IPS-11a (cell line): ENCODE data around the gene NTNG1.
"Not testable (repeated sequence)": the region's sequence is repeated elsewhere in the genome, so short reads cannot be mapped to it uniquely, and the experiment has no call there.

Experiments used
- H3K4me3 ChIP-seq: one replicate; pipeline ENCODE4 v1.5.1; 2013; ENCODE audit warnings: low read depth, low read length, control low read depth

The NTNG1 gene

GRCh38 chr1:107195476-107195875 is 54.6 kb downstream of the NTNG1 start:
- no peak overlapping the region for H3K4me3 ChIP-seq

GRCh38 chr1:107196973-107197562 is 56.2 kb downstream of the NTNG1 start:
- H3K4me3 ChIP-seq: no peak overlapping the region

- no peak overlapping the region for H3K4me3 ChIP-seq
These were observed 57.7 kb downstream of the NTNG1 start for GRCh38 chr1:107198561-107198960.

- no peak overlapping the region for H3K4me3 ChIP-seq
These were observed 59.8 kb downstream of the NTNG1 start for GRCh38 chr1:107200631-107201030.

- H3K4me3 ChIP-seq: no peak overlapping the region
These were observed 61.2 kb downstream of the NTNG1 start for GRCh38 chr1:107202007-107202406.

GRCh38 chr1:107213225-107213624 is 72.4 kb downstream of the NTNG1 start:
- no peak overlapping the region for H3K4me3 ChIP-seq

GRCh38 chr1:107220036-107220435 is 79.2 kb downstream of the NTNG1 start:
- no peak overlapping the region for H3K4me3 ChIP-seq

GRCh38 chr1:107225706-107226105 is 84.9 kb downstream of the NTNG1 start:
- H3K4me3 ChIP-seq: no peak overlapping the region

GRCh38 chr1:107228704-107229371 is 88.0 kb downstream of the NTNG1 start:
- H3K4me3 ChIP-seq: no peak overlapping the region

- H3K4me3 ChIP-seq: no peak overlapping the region
These were observed 88.9 kb downstream of the NTNG1 start for GRCh38 chr1:107229711-107230110.

GRCh38 chr1:107230121-107230520 is 89.3 kb downstream of the NTNG1 start:
- H3K4me3 ChIP-seq: no peak overlapping the region

GRCh38 chr1:107231291-107231690 is 90.5 kb downstream of the NTNG1 start:
- H3K4me3 ChIP-seq: no peak overlapping the region

GRCh38 chr1:107232426-107232825 is 91.6 kb downstream of the NTNG1 start:
- H3K4me3 ChIP-seq: no peak overlapping the region

- H3K4me3 ChIP-seq: not testable (repeated sequence)
These were observed 95.9 kb downstream of the NTNG1 start for GRCh38 chr1:107236760-107237159.

GRCh38 chr1:107243461-107243860 is 102.6 kb downstream of the NTNG1 start:
- H3K4me3 ChIP-seq: no peak overlapping the region

GRCh38 chr1:107244709-107245500 is 104.1 kb downstream of the NTNG1 start:
- H3K4me3 ChIP-seq: no peak overlapping the region

GRCh38 chr1:107246775-107247345 is 106.0 kb downstream of the NTNG1 start:
- no peak overlapping the region for H3K4me3 ChIP-seq

GRCh38 chr1:107247679-107248078 is 106.8 kb downstream of the NTNG1 start:
- no peak overlapping the region for H3K4me3 ChIP-seq

- no peak overlapping the region for H3K4me3 ChIP-seq
These were observed 109.3 kb downstream of the NTNG1 start for GRCh38 chr1:107250169-107250568.

- no peak overlapping the region for H3K4me3 ChIP-seq
These were observed 110.2 kb downstream of the NTNG1 start for GRCh38 chr1:107251083-107251482.

GRCh38 chr1:107251839-107252238 is 111.0 kb downstream of the NTNG1 start:
- H3K4me3 ChIP-seq: no peak overlapping the region

GRCh38 chr1:107252271-107252670 is 111.4 kb downstream of the NTNG1 start:
- no peak overlapping the region for H3K4me3 ChIP-seq
